ENCODE data around the gene TSPO. TPM values are rescaled to one million over a fixed set of nuclear protein-coding genes. Genes with fewer than 3 reads are reported as not detected.
A peak's percentile ranks its signal among the peaks of the same experiment; 100 is the strongest.

Gene TSPO
- total RNA-seq, 1 donor from 2014 or later, result 465 TPM

DNA sequence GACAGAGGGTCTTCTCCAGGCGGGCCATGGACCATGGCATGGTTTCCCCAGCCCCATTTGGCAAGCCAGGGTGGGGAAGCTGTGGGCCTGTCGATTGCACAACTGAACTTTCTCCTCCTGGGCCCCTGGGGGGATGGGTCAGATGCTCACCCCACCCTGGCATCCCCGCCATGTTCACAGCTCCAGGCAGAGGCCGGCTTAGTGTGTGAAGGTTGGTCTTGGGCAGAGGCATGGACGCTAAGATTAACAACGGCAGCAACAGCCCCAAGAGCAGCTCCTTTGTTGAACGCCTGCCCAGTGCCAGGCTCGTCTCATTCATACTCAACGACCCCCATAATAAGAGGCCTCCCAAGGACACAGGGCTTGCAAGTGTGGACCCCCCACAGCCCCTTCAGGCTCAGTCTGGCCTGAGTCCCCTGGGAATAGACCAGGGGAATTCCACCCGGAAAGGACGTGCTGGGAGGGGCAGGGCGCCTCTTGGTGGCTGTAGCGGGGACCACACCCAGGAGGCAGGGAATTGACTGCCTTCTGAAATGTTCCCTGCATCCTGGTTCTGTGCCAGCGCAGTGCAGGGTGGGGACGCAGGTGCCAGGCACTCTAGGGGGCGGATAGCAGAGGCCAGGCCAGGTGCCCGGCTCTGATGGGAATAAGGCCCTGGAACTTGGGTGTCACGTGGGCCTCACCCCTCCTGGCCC, 8.3 kb downstream of the TSPO start:
- DNase-seq, result peak; percentile 37

DNA sequence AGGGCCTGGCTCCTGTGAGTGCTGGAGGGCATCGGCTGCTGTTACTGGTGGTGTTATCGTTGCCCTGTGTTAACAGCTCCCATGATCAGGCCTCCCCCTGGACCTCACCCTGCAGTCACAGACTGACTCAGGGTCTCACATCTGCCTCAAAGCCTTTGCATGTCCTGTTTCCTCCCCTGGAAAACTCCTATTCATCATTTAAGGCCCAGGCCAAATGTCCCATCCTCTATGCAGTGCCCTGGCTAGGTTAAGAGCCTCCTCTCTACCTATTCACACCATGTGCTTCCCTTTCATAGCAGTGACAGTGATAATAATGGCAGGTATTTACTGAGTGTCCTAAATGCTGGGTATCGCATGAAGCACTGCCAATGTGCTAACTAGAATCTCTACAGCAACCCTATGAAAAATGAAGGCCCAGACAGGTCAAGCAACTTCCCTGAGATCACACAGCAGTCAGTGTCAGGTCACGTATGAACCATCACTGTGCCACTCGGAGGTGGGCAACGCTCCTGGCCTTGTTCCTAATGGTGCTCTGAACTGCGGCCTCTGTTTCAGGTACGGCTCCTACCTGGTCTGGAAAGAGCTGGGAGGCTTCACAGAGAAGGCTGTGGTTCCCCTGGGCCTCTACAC, 9.3 kb downstream of the TSPO start:
- DNase-seq, result no peak

GRCh38 chr22:43162412-43163150, 11.2 kb downstream of the TSPO start:
- no peak for DNase-seq

GRCh38 chr22:43163241-43163795, 12.0 kb downstream of the TSPO start:
- no peak for DNase-seq

- DNase-seq, result peak; percentile 26
Measured at GRCh38 chr22:43164636-43165035, 13.3 kb downstream of the TSPO start.

GRCh38 chr22:43166132-43166930, 15.0 kb downstream of the TSPO start:
- DNase-seq, result no peak

DNA sequence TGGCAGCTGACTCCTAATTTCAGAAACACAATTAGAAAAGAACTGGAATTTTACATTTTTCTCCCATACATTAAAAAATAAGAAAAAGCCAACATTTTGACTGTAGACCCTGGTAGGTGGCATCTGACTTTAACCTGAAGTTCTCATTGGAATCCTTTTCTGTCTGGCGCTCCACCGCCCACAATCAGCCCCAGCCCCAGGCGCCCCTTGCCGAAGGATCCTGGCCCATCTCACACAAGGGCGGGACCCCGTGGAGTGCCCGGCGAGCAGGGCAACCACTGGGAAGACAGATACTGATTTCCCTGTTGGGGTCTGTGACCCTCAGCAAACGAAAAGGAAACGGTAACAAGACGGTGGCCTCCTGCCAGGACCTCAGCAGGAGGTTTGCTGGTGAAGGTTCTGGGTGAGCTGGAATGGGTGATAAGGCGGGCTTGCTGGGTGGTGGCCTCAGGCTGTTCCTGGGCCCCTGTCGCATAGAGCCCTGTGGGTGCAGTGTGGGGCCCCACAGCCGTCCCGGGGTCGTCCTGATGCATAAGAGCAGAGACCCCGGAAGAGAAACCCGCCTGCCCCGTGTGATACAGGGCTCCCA, 15.7 kb downstream of the TSPO start:
- DNase-seq, result no peak

DNA sequence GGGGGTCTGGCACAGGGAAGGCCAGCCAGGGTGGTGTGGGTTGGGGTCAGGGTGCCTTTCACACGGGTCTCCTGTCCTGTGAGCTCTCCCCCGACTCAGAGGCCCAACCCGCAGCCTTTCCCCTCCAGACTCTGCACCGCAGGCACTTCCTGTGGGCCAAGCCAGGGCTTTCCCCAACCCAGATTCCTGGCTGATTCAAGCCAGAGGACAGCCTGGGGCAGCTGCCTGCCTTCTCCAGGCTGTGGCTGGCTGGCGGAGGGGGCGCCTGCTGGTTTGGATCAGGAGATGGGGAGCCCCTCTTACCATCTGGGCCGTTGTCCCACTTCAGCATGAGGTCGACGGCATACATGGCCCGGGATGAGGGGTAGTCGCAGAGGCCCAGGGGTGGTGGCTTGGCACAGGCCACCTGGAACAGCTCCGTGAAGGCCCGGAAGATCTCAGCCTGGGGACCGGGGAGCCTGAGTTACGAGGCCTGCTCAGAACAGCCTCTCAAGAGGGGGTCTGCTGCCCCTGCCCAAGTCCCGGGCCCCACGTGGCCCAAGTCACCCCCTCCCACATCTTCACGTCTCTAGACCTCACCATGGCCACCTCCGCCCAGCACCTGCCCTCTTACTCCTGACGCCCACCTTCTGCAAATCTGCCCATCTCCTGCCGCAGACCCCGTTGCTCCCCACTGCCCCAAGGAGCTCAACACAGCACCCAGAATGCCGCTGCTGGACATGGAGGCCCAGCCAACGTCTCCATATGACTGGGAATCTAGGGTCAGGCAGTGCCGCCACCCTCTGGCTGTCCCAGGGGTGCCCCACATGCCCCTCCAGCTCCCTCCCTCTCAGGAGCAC, 17.3 kb downstream of the TSPO start:
- DNase-seq, result no peak

DNA sequence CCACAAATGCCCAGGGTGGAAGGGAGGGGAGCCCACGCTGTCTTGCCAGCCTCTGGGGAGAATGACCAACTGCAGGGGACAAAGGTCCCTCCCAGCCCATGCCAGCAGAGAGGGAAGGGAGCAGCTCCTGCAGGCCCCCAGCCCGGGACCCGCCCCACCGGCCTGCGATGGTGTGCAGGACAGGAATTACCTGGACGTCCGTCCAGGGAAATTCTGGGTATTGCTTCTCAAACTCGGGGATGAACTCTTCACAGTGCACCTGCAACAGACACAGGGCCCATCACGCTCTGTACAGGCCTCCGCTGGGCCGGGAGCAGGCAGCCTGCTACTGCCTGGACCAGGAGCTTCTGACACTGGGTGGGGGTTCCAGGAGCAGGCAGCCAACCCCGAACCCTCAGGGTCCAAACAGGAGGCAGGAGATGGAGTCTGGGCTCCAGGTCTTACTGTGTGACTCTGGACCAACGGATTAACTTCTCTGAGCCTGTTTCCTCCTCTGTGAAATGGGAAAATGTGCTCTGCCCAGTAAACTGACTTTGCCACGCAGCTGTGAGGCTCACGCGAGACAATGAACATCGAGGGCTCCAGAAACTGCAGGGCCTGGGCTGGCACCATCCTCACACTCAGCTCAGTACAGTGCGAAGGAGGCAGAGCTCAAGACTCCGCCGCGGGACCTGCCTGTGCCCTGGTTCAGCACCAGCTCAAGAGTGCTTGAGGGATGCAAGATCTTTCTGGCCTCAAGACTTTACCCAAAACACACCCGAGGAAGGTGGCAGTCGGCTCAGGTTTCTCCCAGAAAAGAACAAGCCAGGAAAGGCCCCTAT, 18.2 kb downstream of the TSPO start:
- DNase-seq, result no peak

GRCh38 chr22:43170131-43170480, 18.7 kb downstream of the TSPO start:
- no peak for DNase-seq

DNA sequence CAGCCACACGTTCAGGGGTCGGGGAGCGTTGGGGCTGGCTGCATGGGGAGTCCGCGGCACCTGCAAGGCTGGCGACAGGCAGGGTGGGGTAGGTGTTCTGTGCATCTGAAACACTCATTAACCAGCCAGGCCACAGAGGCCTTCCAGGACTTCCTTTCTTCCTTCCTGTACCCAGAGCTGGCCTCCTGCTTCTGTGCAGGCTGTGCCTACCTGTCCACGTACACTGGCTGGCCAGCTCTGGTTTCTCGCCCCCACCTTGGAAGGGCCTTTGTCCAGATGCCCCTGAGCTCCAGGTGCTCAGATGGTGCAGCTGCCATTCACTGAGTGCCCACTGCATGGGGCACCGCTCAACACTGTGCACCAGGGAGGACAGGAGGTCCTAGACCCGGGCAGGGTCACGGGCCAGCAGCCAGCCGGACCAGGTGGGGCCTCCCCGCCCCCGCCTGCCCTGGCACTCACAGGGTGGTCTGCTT, 19.7 kb downstream of the TSPO start:
- DNase-seq, result no peak

- no peak for DNase-seq
Measured at GRCh38 chr22:43171607-43172006, 20.2 kb downstream of the TSPO start.

DNA sequence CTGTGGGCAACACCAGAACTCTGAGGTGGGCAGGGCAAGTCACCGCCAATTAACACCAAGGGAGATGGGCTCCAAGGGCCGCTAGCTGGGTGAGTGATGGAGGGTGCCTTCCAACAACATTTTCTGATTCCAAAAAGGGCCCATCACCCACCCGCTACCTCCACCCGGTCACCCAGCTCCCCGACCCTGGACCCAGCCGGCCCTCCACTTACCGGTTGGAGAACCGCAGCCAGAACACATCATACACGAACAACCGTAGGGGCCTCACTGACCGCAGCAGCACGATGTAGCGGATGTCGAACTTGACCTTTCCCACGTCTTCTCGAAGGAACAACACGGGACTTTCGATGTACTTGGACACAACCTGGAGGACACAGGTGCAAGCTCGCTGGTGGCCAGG, 20.8 kb downstream of the TSPO start:
- no peak for DNase-seq

GRCh38 chr22:43173566-43173965, 22.2 kb downstream of the TSPO start:
- no peak for DNase-seq

DNA sequence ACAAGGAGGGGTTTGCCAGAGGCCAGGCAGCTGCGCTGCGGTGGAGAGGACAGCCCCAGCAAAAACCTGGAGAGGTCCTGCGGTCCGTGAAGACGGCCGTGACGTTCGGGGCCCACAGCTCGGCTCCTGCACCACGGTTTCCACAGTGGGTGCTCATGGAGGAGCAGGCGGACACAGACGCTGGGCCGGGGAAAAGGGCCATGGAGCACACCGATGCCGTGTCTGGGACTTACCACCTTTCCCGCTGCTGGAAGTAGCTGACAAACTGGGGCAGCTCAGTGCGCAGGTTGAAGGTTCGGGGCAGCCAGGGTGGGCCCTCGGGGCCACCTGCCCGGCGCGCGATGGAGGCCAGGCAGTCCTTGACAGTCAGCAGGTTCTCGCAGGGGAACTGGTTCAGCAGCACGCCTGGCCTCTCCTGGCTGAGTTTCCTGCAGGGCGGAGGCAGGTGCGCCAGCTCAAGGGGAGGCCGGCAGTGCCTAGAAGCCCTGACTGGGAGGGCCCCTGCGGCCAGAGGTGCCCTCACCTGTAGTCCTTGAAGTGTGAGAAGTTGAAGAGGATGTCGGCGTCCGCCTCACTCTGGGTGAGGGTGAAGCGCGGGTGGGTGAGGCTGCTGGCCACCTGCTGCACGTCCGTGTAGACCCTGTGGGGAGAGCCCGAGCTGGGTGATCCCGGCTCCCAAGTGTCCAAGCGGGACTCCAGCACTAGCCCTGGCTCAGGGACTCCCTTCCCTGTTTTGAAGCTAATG, 22.8 kb downstream of the TSPO start:
- DNase-seq, result no peak

- DNase-seq, result no peak
Measured at GRCh38 chr22:43174941-43175531, 23.7 kb downstream of the TSPO start.

DNA sequence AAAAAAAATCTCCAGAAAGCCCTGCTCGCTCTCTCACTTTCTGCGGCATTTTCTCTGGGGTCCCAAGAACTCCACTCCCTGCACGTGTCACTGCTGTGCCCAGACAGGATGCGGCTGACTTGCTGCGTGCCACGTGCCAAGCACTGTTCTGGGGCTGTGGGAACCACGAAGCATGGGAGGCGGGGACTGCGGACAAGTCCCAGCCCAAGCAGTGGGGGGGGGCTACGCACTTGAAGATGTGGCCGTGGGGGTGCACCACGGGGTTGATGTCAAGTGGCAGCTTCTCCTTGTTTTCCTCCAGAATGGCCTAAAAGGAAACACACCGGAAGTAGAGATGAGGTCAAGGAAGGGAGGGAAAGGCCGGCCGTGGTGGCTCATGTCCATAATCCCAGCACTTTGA, 24.7 kb downstream of the TSPO start:
- DNase-seq, result peak; percentile 21

- no peak for DNase-seq
Measured at GRCh38 chr22:43177479-43177878, 26.1 kb downstream of the TSPO start.
